GM12892 (cell line): Measurements from ENCODE around the gene FBXW4.

Experiments used
- POLR2A ChIP-seq: IDR thresholded peaks from 2 replicates; pipeline ENCODE4 v1.6.1; 2011; ENCODE audit warnings: low read depth, low read length, control low read depth
- POLR2AphosphoS5 ChIP-seq: IDR thresholded peaks from 2 replicates; pipeline ENCODE4 v1.6.1; 2011; ENCODE audit warnings: low read depth, low read length, control low read depth

GRCh38 chr10:101617102-101617823 is 77.7 kb downstream of the FBXW4 start:
- TF ChIP-seq POLR2A (no peak), POLR2AphosphoS5 (no peak)
